GM15510 (cell line): ENCODE measurements around the gene PCDHGA9.
"Not testable (repeated sequence)": the region's sequence is repeated elsewhere in the genome, so short reads cannot be mapped to it uniquely, and the experiment has no call there.

Experiments
- POLR2A ChIP-seq: IDR thresholded peaks from 3 replicates; pipeline ENCODE4 v1.6.1; 2011; ENCODE audit warnings: borderline replicate concordance; ENCODE audit not compliant: insufficient read length; ENCODE audit errors: extremely low read depth

PCDHGA9 gene

DNA sequence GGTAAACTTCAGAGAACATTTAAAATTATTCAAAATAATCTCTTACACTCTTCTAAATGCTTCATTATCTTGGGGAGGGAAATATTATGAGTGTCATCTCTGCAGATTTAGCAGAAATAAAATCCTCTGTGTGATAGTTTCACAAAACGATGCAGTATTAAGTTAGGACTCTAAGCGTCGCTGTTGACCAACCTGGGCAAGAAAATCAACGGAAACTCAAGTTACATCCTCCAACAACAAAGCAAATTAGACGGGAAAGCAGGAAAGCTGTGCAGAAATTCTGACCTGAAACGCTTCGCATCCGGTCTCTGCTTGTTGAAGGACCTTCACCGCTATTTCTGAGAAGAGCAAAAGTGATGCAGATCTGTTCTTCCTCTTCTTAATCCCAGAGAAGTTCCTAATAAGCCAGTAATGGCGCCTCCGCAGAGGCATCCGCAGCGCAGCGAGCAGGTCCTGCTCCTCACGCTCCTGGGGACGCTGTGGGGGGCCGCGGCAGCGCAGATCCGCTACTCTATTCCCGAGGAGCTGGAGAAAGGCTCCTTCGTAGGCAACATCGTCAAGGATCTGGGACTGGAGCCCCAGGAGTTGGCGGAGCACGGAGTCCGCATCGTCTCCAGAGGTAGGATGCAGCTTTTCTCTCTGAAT lies 28.8 kb upstream of the PCDHGA9 start, which contains the start of gene PCDHGA6:
PCDHGA6 (plus strand) TSS at position 219 of the 645 bp plus-strand sequence; CDS start at position 412, 193 bp downstream.
- TF ChIP-seq POLR2A = no peak

- TF ChIP-seq POLR2A = no peak
These were observed 28.0 kb upstream of the PCDHGA9 start for GRCh38 chr5:141374627-141375026.

- no peak for TF ChIP-seq POLR2A
These were observed 19.9 kb upstream of the PCDHGA9 start, which contains the start of gene PCDHGA7 for GRCh38 chr5:141382469-141383294. TSS of gene PCDHGA7 (plus strand) at chr5:141382742. CDS start at chr5:141382900, 158 bp downstream.

DNA sequence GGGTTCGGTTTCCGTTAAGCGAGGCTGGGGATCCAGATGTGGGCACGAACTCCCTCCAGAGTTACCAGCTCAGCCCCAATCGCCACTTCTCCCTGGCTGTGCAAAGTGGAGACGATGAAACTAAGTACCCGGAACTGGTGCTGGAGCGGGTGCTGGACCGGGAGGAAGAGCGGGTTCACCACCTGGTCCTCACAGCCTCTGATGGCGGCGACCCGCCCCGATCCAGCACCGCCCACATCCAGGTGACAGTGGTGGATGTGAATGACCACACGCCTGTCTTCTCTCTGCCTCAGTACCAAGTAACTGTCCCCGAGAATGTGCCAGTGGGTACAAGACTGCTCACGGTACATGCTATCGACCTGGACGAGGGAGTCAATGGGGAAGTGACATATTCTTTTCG lies 19.2 kb upstream of the PCDHGA9 start:
- no peak for TF ChIP-seq POLR2A

DNA sequence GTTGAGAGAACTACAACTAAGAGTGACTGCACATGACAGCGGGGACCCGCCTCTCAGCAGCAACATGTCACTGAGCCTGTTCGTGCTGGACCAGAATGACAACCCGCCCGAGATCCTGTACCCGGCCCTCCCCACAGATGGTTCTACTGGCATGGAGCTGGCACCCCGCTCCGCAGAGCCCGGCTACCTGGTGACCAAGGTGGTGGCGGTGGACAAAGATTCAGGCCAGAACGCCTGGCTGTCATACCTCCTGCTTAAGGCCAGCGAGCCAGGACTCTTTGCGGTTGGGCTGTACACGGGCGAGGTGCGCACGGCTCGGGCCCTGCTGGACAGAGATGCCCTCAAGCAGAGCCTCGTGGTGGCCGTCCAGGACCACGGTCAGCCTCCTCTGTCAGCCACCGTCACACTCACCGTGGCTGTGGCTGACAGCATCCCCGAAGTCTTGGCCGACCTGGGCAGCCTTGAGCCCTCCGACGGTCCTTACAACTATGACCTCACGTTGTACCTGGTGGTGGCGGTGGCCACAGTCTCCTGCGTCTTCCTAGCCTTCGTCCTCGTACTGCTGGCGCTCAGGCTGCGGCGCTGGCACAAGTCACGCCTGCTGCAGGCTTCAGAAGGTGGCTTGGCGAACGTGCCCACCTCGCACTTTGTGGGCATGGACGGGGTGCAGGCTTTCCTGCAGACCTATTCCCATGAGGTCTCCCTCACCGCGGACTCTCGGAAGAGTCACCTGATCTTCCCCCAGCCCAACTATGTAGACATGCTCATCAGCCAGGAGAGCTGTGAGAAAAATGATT lies 17.9 kb upstream of the PCDHGA9 start:
- no peak for TF ChIP-seq POLR2A

- not testable (repeated sequence) for TF ChIP-seq POLR2A
These were observed 14.8 kb upstream of the PCDHGA9 start, which contains the start of gene PCDHGB4 for GRCh38 chr5:141387557-141388311. TSS of gene PCDHGB4 (plus strand) at chr5:141387698. CDS start at chr5:141387885, 187 bp downstream.

- TF ChIP-seq POLR2A = no peak
These were observed 13.9 kb upstream of the PCDHGA9 start for GRCh38 chr5:141388661-141389060.

- TF ChIP-seq POLR2A = no peak
These were observed 13.2 kb upstream of the PCDHGA9 start for GRCh38 chr5:141389153-141390042.

- no peak for TF ChIP-seq POLR2A
These were observed 10.0 kb upstream of the PCDHGA9 start, which contains the start of gene PCDHGA8 for GRCh38 chr5:141392429-141393198. TSS of gene PCDHGA8 (plus strand) at chr5:141392633. CDS start at chr5:141392814, 181 bp downstream.

GRCh38 chr5:141393267-141393666 lies 9.3 kb upstream of the PCDHGA9 start:
- TF ChIP-seq POLR2A = no peak

- TF ChIP-seq POLR2A = not testable (repeated sequence)
These were observed 4.6 kb upstream of the PCDHGA9 start, which contains the start of gene PCDHGB5 for GRCh38 chr5:141397756-141398551. TSS of gene PCDHGB5 (plus strand) at chr5:141397947. CDS start at chr5:141398128, 181 bp downstream.
